HCT116 (cell line): ENCODE results near the gene ATOH8. TPM values are rescaled to one million over a fixed set of nuclear protein-coding genes. Genes with fewer than 3 reads are reported as not detected.

Experiments used
- ATAC-seq: fragments of 200-7000 bp; cut with Tn5 transposase; 2 replicates; pipeline ENCODE4 v1.9.1; 2020; ENCODE audit warnings: mild to moderate bottlenecking, moderate library complexity
- BruUV-seq: library from RNA; stranded (reverse); fragments of 400-500 nt; replicated peaks from 2 replicates; lab custom pipeline; 2021; lab: Mats Ljungman, UMichigan
- CTCF ChIA-PET: fragments of 300-600 bp; sonication (Branson Sonifier 250); formaldehyde crosslinking; loops from one replicate; lab custom pipeline; 2021; ENCODE audit warnings: antibody characterized with exemption; lab: Charles Lee
- POLR2A ChIA-PET: fragments of 300-600, 350-600 bp; sonication (Branson Sonifier 250); formaldehyde crosslinking; loops from one replicate; lab custom pipeline; 2021; ENCODE audit warnings: antibody characterized with exemption; lab: Charles Lee
- RAD21 ChIA-PET, 2 experiments: fragments of 300-600 bp; sonication (Branson Sonifier 250); formaldehyde crosslinking; loops; one replicate each; lab custom pipeline; 2023; ENCODE audit warnings: low total read pairs in 2 of 2; ENCODE audit not compliant: uncharacterized antibody in 2 of 2, unreplicated experiment in 2 of 2, low non-redundant PET in 1 of 2; lab: Charles Lee
- DNase-seq: peaks from one replicate; pipeline ENCODE4 v3.0.0-alpha.2; 2010; ENCODE audit warnings: low read depth, low spot score
- H2AFZ ChIP-seq: fragments of 200-600 bp; shearing (Covaris generic), sonication (generic); 2 replicates; pipeline ENCODE4 v1.6.1; 2017; ENCODE audit warnings: low read depth, mixed run types, mixed read lengths, antibody characterized with exemption, low read length; ENCODE audit not compliant: poor library complexity, severe bottlenecking
- H3K27ac ChIP-seq: 2 replicates; pipeline ENCODE4 v1.5.1; 2012; ENCODE audit warnings: low read depth, low read length
- H3K27me3 ChIP-seq: fragments of 200-600 bp; sonication (generic); 2 replicates; pipeline ENCODE4 v1.6.1; 2016; ENCODE audit warnings: mixed run types, low read length, mixed read lengths; ENCODE audit not compliant: insufficient read depth
- H3K36me3 ChIP-seq, 2 experiments: fragments of 200-500 bp in 1 of 2; fragments of 200-600 bp in 1 of 2; sonication (Bioruptor generic) in 1 of 2; sonication (generic) in 1 of 2; 2 replicates each; pipeline versions ENCODE4 v1.5.1 to v1.6.1; 2014 to 2016; ENCODE audit warnings: low read length in 2 of 2, inconsistent platforms in 1 of 2, mixed read lengths in 1 of 2, mixed run types in 1 of 2; ENCODE audit not compliant: insufficient read depth in 2 of 2, control insufficient read depth in 1 of 2
- H3K4me1 ChIP-seq, 2 experiments: fragments of 200-600 bp in 1 of 2; sonication (generic) in 1 of 2; 2 replicates each; pipeline versions ENCODE4 v1.5.1 to v1.6.1; 2012 to 2017; ENCODE audit warnings: low read length in 2 of 2, inconsistent platforms in 1 of 2, mild to moderate bottlenecking in 1 of 2, mixed read lengths in 1 of 2, mixed run types in 1 of 2, moderate library complexity in 1 of 2; ENCODE audit not compliant: insufficient read depth in 2 of 2, control insufficient read depth in 1 of 2
- H3K4me2 ChIP-seq: fragments of 200-600 bp; sonication (generic); 2 replicates; pipeline ENCODE4 v1.6.1; 2017; ENCODE audit warnings: mixed run types, low read length, mixed read lengths
- H3K4me3 ChIP-seq, 2 experiments: fragments of 200-600 bp in 1 of 2; sonication (generic) in 1 of 2; replicated peaks in 1 of 2; 2 replicates each; pipeline ENCODE4 v1.5.1; 2011 to 2016; ENCODE audit warnings: low read length in 2 of 2, control low read depth in 1 of 2, low read depth in 1 of 2, mild to moderate bottlenecking in 1 of 2, mixed read lengths in 1 of 2, mixed run types in 1 of 2
- H3K79me2 ChIP-seq: fragments of 200-600 bp; sonication (generic); 2 replicates; pipeline ENCODE4 v1.6.1; 2017; ENCODE audit warnings: mild to moderate bottlenecking, mixed run types, low read length, moderate library complexity, mixed read lengths; ENCODE audit not compliant: insufficient read depth
- H3K9ac ChIP-seq: fragments of 200-600 bp; sonication (generic); 2 replicates; pipeline ENCODE4 v1.6.1; 2016; ENCODE audit warnings: low read length, mixed read lengths
- H3K9me2 ChIP-seq: fragments of 200-600 bp; sonication (generic), shearing (Covaris generic); 2 replicates; pipeline ENCODE4 v1.6.1; 2017; ENCODE audit warnings: mixed run types, mild to moderate bottlenecking, moderate library complexity; ENCODE audit not compliant: insufficient read depth
- H3K9me3 ChIP-seq, 2 experiments: fragments of 200-500 bp in 1 of 2; fragments of 200-600 bp in 1 of 2; sonication (Bioruptor generic) in 1 of 2; sonication (generic) in 1 of 2; 2 replicates each; pipeline ENCODE4 v1.6.1; 2014 to 2017; ENCODE audit warnings: low read length in 2 of 2, mixed read lengths in 2 of 2, inconsistent platforms in 1 of 2, low read depth in 1 of 2, mild to moderate bottlenecking in 1 of 2, mixed run types in 1 of 2, moderate library complexity in 1 of 2; ENCODE audit not compliant: control insufficient read depth in 1 of 2, insufficient read depth in 1 of 2
- H4K20me1 ChIP-seq: fragments of 200-600 bp; sonication (generic), shearing (Covaris generic); 2 replicates; pipeline ENCODE4 v1.6.1; 2017; ENCODE audit warnings: mixed run types, mild to moderate bottlenecking, moderate library complexity; ENCODE audit not compliant: insufficient read depth
- ATF3 ChIP-seq: IDR thresholded peaks from 2 replicates; pipeline ENCODE4 v1.6.1; 2012
- CBX3 ChIP-seq: IDR thresholded peaks from 2 replicates; pipeline ENCODE4 v1.6.1; 2012; ENCODE audit warnings: low read depth
- CTCF ChIP-seq, 3 experiments: fragments of 200-600 bp in 1 of 3; sonication (generic) in 1 of 3; IDR thresholded peaks in 2 of 3; conservative IDR thresholded peaks in 1 of 3; 2 replicates each; pipeline ENCODE4 v1.5.1; 2012 to 2017; ENCODE audit warnings: low read depth in 2 of 3, low read length in 2 of 3, antibody characterized with exemption in 1 of 3, borderline replicate concordance in 1 of 3, control low read depth in 1 of 3, mild to moderate bottlenecking in 1 of 3, mixed read lengths in 1 of 3, mixed run types in 1 of 3, moderate library complexity in 1 of 3; ENCODE audit not compliant: insufficient read depth in 1 of 3
- EGR1 ChIP-seq: IDR thresholded peaks from 2 replicates; pipeline ENCODE4 v1.6.1; 2012; ENCODE audit warnings: low read depth
- EZH2phosphoT487 ChIP-seq: fragments of 200-600 bp; IDR thresholded peaks from 2 replicates; pipeline ENCODE4 v1.6.1; 2018; ENCODE audit warnings: antibody characterized with exemption, borderline replicate concordance
- FOSL1 ChIP-seq: IDR thresholded peaks from 2 replicates; pipeline ENCODE4 v1.6.1; 2012; ENCODE audit warnings: low read depth
- JUND ChIP-seq: IDR thresholded peaks from 2 replicates; pipeline ENCODE4 v1.6.1; 2012
- MAX ChIP-seq: IDR thresholded peaks from 2 replicates; pipeline ENCODE4 v1.6.1; 2012
- POLR2A ChIP-seq: IDR thresholded peaks from 2 replicates; pipeline ENCODE4 v1.7.0; 2011; ENCODE audit warnings: borderline replicate concordance; ENCODE audit not compliant: insufficient read depth, insufficient read length; ENCODE audit errors: extremely low read depth
- POLR2AphosphoS5 ChIP-seq: IDR thresholded peaks from 2 replicates; pipeline ENCODE4 v1.6.1; 2011; ENCODE audit warnings: mild to moderate bottlenecking, low read depth, low read length, moderate library complexity
- RAD21 ChIP-seq: IDR thresholded peaks from 2 replicates; pipeline ENCODE4 v1.6.1; 2012; ENCODE audit warnings: low read depth, mild to moderate bottlenecking
- REST ChIP-seq: IDR thresholded peaks from 2 replicates; pipeline ENCODE4 v1.6.1; 2012; ENCODE audit warnings: low read depth
- SIN3A ChIP-seq: IDR thresholded peaks from 2 replicates; pipeline ENCODE4 v1.6.1; 2012; ENCODE audit warnings: low read depth
- SRF ChIP-seq: IDR thresholded peaks from 2 replicates; pipeline ENCODE4 v1.6.1; 2012; ENCODE audit warnings: low read depth
- ZFX ChIP-seq: fragments of 450-650 bp; IDR thresholded peaks from 2 replicates; pipeline ENCODE4 v1.6.1; 2017
- intact Hi-C: fragments of 100-400 bp; cut with micrococcal nuclease; formaldehyde crosslinking; loops from 2 replicates; pipeline ENCODE4 v1.10.0; 2022
- total RNA-seq: library from RNA; stranded (reverse); gene quantifications from one replicate; pipeline ENCODE4 v1.2.1, GENCODE V29; 2021; ENCODE audit not compliant: unreplicated experiment

Gene ATOH8
- total RNA-seq, 1 experiment from 2014 or later = 0.74 TPM

- peaks cover 0 to 7% of the 10 kb centered on the region in 2 experiments; a peak in 1 of 4 replicates for H3K4me1 ChIP-seq
- H3K4me2 ChIP-seq = no peak overlapping the region
- no peaks in the 10 kb centered on the region for H3K36me3 ChIP-seq
- H4K20me1 ChIP-seq = no peaks in the 10 kb centered on the region
- no TSS peak for BruUV-seq
- H3K27me3 ChIP-seq = no peaks in the 10 kb centered on the region
- no peak overlapping the region for H2AFZ ChIP-seq
- H3K79me2 ChIP-seq = no peaks in the 10 kb centered on the region
- ChIA-PET POLR2A (no interaction called here), CTCF (interaction anchor here (0.9 to 3.8 kb wide), 2 partner anchors 9 kb away, joined by 3 to 20 read pairs; partner anchors contain the start of gene ATOH8), RAD21 (no interaction called here)
- intact Hi-C loops = no loop called here
- ATAC-seq (no peak), DNase-seq (no peak)
- H3K9ac ChIP-seq = no peak overlapping the region
- H3K9me2 ChIP-seq = no peaks in the 10 kb centered on the region
- H3K27ac ChIP-seq = no peak overlapping the region
- no peaks in the 10 kb centered on the region for H3K9me3 ChIP-seq
- TF ChIP-seq RAD21 = no peak
- no peak for TF ChIP-seq SIN3A
- no peak for TF ChIP-seq ZFX
- no peak for TF ChIP-seq POLR2AphosphoS5
- no peak for TF ChIP-seq EGR1
- TF ChIP-seq SRF = no peak
- no peak for TF ChIP-seq CTCF (IDR thresholded peaks at IDR 0.05 in 2 of 3, conservative IDR thresholded peaks at IDR 0.05 in 1 of 3; ENCODE audit: borderline replicate concordance in 1 of 3, insufficient read depth in 1 of 3, low read depth in 2 of 3, low read length in 2 of 3)
- no peak for TF ChIP-seq MAX
- TF ChIP-seq CBX3 = no peak
- no peak for TF ChIP-seq JUND
- no peak for TF ChIP-seq FOSL1
- TF ChIP-seq REST = no peak
- no peak for TF ChIP-seq POLR2A
- no peak for TF ChIP-seq EZH2phosphoT487
- no peak for TF ChIP-seq ATF3
- no peak overlapping the region for H3K4me3 ChIP-seq
Observed at GRCh38 chr2:85763132-85763531, 9.3 kb downstream of the ATOH8 start.
